ENCODE results near the gene GPR3. TPM values are rescaled to one million over a fixed set of nuclear protein-coding genes. Genes with fewer than 3 reads are reported as not detected.

GPR3 gene
- total and polyA plus RNA-seq, 2 of the 13 experiments (the other 11 are each of a cell fraction or from before 2014, with no cell fraction given), result 1.00 to 2.6 TPM

DNA sequence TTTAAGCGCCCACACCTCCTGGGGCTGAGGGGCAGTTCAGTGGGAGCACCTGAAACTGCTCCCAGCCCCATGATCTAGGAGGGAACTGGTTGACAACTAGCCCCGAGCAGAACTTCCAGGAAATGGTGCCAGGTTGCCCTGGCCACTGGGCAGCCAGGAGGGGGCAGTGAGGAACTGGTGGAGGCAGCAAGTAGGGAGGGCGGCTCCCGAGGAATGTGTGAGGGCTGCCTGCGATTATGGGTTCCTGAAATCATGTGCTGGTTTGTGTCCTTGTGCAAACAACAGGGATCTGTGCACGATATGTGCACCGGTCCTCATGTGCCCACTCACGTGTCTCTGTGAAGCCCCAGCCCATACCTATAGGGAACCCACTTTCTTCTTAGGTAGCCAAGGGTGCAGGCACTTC lies 9.9 kb downstream of the GPR3 start (continued):
- TF ChIP-seq, protein P1, sequence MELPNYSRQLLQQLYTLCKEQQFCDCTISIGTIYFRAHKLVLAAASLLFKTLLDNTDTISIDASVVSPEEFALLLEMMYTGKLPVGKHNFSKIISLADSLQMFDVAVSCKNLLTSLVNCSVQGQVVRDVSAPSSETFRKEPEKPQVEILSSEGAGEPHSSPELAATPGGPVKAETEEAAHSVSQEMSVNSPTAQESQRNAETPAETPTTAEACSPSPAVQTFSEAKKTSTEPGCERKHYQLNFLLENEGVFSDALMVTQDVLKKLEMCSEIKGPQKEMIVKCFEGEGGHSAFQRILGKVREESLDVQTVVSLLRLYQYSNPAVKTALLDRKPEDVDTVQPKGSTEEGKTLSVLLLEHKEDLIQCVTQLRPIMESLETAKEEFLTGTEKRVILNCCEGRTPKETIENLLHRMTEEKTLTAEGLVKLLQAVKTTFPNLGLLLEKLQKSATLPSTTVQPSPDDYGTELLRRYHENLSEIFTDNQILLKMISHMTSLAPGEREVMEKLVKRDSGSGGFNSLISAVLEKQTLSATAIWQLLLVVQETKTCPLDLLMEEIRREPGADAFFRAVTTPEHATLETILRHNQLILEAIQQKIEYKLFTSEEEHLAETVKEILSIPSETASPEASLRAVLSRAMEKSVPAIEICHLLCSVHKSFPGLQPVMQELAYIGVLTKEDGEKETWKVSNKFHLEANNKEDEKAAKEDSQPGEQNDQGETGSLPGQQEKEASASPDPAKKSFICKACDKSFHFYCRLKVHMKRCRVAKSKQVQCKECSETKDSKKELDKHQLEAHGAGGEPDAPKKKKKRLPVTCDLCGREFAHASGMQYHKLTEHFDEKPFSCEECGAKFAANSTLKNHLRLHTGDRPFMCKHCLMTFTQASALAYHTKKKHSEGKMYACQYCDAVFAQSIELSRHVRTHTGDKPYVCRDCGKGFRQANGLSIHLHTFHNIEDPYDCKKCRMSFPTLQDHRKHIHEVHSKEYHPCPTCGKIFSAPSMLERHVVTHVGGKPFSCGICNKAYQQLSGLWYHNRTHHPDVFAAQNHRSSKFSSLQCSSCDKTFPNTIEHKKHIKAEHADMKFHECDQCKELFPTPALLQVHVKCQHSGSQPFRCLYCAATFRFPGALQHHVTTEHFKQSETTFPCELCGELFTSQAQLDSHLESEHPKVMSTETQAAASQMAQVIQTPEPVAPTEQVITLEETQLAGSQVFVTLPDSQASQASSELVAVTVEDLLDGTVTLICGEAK (IDR thresholded peaks at IDR 0.05), result no peak
- TF ChIP-seq, protein P1 (CRISPR knock-in tag; IDR thresholded peaks at IDR 0.05), result no peak
- peak; percentile 61 for TF ChIP-seq BHLHE40 (IDR thresholded peaks at IDR 0.05; ENCODE audit: low read length)
- TF ChIP-seq KAT7 (CRISPR knock-in tag; IDR thresholded peaks at IDR 0.05; ENCODE audit: borderline replicate concordance), result no peak
- TF ChIP-seq, protein P2, sequence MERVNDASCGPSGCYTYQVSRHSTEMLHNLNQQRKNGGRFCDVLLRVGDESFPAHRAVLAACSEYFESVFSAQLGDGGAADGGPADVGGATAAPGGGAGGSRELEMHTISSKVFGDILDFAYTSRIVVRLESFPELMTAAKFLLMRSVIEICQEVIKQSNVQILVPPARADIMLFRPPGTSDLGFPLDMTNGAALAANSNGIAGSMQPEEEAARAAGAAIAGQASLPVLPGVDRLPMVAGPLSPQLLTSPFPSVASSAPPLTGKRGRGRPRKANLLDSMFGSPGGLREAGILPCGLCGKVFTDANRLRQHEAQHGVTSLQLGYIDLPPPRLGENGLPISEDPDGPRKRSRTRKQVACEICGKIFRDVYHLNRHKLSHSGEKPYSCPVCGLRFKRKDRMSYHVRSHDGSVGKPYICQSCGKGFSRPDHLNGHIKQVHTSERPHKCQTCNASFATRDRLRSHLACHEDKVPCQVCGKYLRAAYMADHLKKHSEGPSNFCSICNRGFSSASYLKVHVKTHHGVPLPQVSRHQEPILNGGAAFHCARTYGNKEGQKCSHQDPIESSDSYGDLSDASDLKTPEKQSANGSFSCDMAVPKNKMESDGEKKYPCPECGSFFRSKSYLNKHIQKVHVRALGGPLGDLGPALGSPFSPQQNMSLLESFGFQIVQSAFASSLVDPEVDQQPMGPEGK (CRISPR knock-in tag; IDR thresholded peaks at IDR 0.05), result 0 out of 2 replicates have a peak, but pooled peaks have one; percentile 4
- TF ChIP-seq PLRG1 (conservative IDR thresholded peaks at IDR 0.05), result no peak
- no peak for TF ChIP-seq FUBP1 (CRISPR knock-in tag; IDR thresholded peaks at IDR 0.05; ENCODE audit: borderline replicate concordance)
- TF ChIP-seq, protein P3, sequence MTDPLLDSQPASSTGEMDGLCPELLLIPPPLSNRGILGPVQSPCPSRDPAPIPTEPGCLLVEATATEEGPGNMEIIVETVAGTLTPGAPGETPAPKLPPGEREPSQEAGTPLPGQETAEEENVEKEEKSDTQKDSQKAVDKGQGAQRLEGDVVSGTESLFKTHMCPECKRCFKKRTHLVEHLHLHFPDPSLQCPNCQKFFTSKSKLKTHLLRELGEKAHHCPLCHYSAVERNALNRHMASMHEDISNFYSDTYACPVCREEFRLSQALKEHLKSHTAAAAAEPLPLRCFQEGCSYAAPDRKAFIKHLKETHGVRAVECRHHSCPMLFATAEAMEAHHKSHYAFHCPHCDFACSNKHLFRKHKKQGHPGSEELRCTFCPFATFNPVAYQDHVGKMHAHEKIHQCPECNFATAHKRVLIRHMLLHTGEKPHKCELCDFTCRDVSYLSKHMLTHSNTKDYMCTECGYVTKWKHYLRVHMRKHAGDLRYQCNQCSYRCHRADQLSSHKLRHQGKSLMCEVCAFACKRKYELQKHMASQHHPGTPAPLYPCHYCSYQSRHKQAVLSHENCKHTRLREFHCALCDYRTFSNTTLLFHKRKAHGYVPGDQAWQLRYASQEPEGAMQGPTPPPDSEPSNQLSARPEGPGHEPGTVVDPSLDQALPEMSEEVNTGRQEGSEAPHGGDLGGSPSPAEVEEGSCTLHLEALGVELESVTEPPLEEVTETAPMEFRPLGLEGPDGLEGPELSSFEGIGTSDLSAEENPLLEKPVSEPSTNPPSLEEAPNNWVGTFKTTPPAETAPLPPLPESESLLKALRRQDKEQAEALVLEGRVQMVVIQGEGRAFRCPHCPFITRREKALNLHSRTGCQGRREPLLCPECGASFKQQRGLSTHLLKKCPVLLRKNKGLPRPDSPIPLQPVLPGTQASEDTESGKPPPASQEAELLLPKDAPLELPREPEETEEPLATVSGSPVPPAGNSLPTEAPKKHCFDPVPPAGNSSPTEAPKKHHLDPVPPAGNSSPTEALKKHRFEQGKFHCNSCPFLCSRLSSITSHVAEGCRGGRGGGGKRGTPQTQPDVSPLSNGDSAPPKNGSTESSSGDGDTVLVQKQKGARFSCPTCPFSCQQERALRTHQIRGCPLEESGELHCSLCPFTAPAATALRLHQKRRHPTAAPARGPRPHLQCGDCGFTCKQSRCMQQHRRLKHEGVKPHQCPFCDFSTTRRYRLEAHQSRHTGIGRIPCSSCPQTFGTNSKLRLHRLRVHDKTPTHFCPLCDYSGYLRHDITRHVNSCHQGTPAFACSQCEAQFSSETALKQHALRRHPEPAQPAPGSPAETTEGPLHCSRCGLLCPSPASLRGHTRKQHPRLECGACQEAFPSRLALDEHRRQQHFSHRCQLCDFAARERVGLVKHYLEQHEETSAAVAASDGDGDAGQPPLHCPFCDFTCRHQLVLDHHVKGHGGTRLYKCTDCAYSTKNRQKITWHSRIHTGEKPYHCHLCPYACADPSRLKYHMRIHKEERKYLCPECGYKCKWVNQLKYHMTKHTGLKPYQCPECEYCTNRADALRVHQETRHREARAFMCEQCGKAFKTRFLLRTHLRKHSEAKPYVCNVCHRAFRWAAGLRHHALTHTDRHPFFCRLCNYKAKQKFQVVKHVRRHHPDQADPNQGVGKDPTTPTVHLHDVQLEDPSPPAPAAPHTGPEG (CRISPR knock-in tag; IDR thresholded peaks at IDR 0.05), result no peak
- TF ChIP-seq ZFP36L1 (CRISPR knock-in tag; IDR thresholded peaks at IDR 0.05), result no peak
- TF ChIP-seq KLF6 (CRISPR knock-in tag; IDR thresholded peaks at IDR 0.05), result no peak
- no peak for TF ChIP-seq ZNF83 (CRISPR knock-in tag; IDR thresholded peaks at IDR 0.05; ENCODE audit: borderline replicate concordance)
